Vagina (tissue), 2 donors: Measurements from ENCODE around the gene PLCB1.

Experiments used
- POLR2A ChIP-seq, 2 donors: fragments of 450-650 bp; IDR thresholded peaks; one replicate each; pipeline ENCODE4 v1.6.1; 2017; ENCODE audit warnings: antibody characterized with exemption in 2 of 2, mild to moderate bottlenecking in 2 of 2, moderate library complexity in 2 of 2
- POLR2AphosphoS5 ChIP-seq, 2 donors: sonication (generic); formaldehyde crosslinking; IDR thresholded peaks; one replicate each; pipeline ENCODE4 v1.9.0; 2017; ENCODE audit warnings: antibody characterized with exemption in 2 of 2, mild to moderate bottlenecking in 2 of 2, low read depth in 1 of 2; ENCODE audit not compliant: insufficient read depth in 1 of 2

DNA sequence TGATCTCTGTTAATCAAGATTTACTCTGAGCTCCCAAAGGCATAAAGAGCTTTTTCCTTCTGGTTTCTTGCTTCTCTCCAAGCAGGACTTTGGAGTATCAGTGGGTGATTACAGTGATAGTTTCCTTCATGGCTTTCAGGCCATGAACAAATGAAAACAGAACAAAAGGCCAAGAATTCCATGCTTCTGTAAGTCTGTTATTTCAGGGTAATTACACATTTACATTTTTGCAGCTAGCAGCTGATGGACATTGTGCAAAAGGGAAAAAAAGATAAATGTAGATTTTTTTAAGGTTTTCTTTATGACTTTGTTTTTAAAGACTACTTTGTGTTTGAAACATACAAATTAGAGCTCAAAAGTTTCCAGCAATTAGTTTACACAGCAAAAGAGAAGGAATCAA is 441.6 kb downstream of the PLCB1 start:
- TF ChIP-seq POLR2AphosphoS5 (IDR thresholded peaks at IDR 0.05; ENCODE audit: insufficient read depth in 1 of 2, low read depth in 1 of 2) (no peak), POLR2A (IDR thresholded peaks at IDR 0.05) (no peak)
